GM19455 (cell line): ENCODE measurements around the gene IGFALS.

Experiments
- ATAC-seq: cut with Tn5 transposase; IDR thresholded peaks from one replicate; pipeline ENCODE4 v1.9.1; 2021; ENCODE audit not compliant: unreplicated experiment

Gene IGFALS

GRCh38 chr16:1767116-1767994, 26.1 kb downstream of the IGFALS start:
- no peak for ATAC-seq

GRCh38 chr16:1766701-1767100, 26.8 kb downstream of the IGFALS start:
- ATAC-seq, result no peak

- ATAC-seq, result no peak
These were observed 27.3 kb downstream of the IGFALS start for GRCh38 chr16:1766231-1766630.

- ATAC-seq, result no peak
These were observed 27.7 kb downstream of the IGFALS start for GRCh38 chr16:1765826-1766225.

DNA sequence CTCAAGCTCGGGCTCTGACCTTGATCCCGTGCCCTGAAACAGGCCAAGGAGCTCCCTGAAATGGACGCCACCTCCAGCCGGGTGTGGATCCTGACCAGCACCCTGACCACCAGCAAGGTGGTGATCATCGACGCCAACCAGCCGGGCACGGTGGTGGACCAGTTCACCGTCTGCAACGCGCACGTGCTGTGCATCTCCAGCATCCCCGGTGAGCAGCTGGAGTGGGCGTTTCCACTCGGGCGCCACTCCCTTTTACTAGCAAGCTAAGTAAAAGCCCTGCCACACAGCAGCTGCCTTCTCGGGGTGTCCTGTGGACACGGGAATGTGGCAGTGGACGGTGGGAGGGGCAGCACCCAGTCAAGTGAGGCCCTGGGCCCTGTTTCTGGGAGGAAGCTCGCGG, 28.5 kb downstream of the IGFALS start:
- no peak for ATAC-seq

DNA sequence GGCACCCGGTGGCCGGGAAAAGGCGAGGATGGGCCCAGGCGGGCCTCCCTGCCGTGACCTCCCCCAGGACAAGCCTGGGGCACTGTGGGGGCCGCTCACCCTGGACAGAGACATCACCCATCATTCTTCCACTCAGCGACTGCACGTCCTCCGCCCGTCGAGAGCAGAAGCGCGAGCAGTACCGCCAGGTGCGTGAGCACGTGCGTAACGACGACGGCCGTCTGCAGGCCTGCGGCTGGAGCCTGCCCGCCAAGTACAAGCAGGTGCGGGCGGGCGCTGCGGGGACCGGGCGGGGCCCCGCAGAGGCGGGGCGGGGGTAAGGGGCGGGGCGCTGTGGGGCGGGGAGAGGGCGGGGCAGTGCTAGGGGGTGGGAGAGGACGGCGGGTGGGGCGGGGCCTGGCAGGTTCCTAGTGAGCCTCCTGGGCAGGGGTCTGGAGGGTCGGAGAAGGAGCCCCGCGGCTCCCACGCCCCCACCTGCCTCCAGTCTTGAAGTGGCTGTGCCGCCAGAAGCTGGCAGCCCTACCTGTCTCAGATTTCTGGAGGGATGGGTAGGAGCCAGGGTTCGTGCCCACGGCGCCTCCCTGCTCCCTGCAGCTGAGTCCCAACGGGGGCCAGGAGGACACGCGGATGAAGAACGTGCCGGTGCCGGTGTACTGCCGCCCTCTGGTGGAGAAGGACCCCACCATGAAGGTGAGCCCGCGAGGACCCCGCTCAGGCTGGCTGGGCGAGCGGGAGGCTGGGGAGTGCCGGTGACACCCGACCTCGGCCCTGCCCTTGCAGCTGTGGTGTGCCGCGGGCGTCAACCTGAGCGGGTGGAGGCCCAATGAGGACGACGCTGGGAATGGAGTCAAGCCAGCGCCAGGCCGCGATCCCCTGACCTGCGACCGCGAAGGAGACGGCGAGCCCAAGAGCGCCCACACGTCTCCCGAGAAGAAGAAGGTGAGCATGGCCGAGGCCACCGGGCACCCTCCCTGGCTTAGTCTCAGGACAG, 29.7 kb downstream of the IGFALS start:
- no peak for ATAC-seq

- no peak for ATAC-seq
These were observed 30.5 kb downstream of the IGFALS start for GRCh38 chr16:1762879-1763520.

GRCh38 chr16:1762196-1762878, 31.2 kb downstream of the IGFALS start:
- no peak for ATAC-seq

DNA sequence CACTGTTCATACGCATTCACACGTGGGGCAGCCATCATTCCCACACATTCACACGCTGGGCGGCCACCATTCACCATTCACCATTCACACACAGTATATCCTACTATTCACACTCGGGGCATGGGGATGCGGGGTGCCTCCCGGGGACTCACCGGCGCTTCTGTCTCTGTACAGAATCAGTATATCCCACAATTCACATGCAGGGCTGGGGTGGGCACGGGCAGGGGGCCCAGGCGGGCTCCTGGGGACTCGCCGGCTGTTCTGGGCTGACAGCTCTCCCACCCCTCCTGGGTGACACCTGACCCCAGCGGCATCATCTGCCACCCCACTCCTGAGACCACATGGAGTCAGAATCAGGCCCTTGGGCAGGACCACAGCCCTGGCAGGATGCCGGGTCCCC, 31.8 kb downstream of the IGFALS start:
- no peak for ATAC-seq

GRCh38 chr16:1760911-1761310, 32.6 kb downstream of the IGFALS start:
- ATAC-seq, result no peak

GRCh38 chr16:1759511-1759910, 34.0 kb downstream of the IGFALS start:
- ATAC-seq, result no peak

- no peak for ATAC-seq
These were observed 34.6 kb downstream of the IGFALS start for GRCh38 chr16:1758923-1759322.

DNA sequence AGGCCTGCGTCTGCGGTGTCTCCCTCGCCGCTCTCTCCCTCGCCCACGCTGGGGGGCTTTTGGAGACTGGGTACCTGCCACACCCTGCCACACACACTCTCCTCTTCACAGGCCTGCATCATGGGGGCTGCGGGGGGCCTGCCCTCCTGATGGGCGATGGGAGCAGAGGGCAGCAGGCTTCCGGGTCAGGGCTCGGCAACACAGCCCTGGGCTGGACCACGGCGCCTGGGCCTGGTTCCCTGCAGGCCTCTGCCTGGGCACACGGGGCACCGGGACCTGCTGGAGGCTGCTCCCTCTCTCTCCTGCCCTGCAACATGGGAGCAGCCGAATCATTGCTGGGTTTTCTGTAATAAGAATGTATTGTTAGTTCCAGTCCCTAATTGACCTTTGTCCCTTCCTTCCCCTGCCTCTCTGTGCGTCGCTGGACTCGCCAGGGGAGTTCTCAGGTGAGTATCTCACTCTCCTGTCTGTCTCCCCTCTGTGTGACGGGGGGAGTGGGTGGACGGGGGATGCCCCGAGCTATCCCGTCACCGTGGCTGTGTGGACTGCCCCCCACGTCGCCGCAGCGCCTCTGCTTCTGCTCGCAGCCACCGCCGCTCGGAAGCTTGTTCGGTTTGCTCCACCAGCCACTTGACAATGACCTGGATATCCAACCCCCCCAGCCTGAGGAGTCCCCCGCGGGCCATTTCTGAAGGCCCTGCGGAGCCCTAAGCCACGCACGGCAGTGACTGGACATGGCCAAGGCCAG, 35.6 kb downstream of the IGFALS start:
- no peak for ATAC-seq

GRCh38 chr16:1754204-1754603, 39.3 kb downstream of the IGFALS start:
- no peak for ATAC-seq

DNA sequence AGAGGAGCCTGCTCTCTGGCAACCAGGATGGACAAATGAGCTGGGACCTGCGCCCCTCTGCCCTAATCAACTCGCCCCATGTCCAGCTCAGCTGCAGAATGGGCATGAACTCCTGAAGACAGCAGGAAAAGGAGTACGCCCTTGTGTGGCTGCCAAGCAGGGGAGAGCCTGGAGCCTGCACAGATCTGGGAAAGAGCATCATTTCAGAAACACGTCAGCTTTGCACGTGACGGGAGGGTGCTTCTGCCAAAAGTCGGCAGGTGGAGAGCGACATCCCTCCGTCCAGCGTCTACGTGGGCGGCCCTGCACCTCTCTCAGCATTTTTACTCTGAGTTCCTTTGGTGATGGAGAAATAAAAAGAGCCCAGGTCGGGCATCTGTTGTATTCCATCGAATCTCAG, 40.7 kb downstream of the IGFALS start:
- ATAC-seq, result no peak

GRCh38 chr16:1751946-1752345, 41.6 kb downstream of the IGFALS start:
- no peak for ATAC-seq

GRCh38 chr16:1749152-1750117, 44.1 kb downstream of the IGFALS start:
- no peak for ATAC-seq

DNA sequence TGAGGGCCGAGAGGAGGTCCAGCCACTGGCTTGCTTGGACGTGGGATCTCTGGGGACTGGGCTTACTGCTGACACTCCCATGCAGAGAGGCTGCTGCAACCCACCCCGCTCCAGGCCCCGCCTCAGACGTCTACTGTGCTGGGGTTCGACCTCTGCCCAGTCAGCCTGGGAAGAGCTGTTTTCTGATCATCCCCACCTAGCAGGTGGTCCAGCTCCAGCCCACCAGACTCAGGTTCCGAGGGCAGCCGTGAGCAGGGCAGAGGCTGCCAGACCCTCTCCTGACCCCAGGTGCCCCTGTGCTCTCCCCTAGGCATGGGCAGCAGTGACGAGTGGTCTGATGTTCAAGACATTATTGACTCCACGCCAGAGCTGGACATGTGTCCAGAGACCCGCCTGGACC, 45.6 kb downstream of the IGFALS start:
- no peak for ATAC-seq

- no peak for ATAC-seq
These were observed 46.8 kb downstream of the IGFALS start for GRCh38 chr16:1746693-1747195.
